Raji (cell line): ENCODE data around the gene MINAR2.

Source experiments
- POLR2A ChIP-seq: IDR thresholded peaks from 2 replicates; pipeline ENCODE4 v1.6.1; 2011; ENCODE audit warnings: low read depth, low read length, control low read depth; ENCODE audit not compliant: insufficient read depth

MINAR2 gene, protein sequence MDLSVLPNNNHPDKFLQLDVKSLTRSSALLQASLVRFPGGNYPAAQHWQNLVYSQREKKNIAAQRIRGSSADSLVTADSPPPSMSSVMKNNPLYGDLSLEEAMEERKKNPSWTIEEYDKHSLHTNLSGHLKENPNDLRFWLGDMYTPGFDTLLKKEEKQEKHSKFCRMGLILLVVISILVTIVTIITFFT

DNA sequence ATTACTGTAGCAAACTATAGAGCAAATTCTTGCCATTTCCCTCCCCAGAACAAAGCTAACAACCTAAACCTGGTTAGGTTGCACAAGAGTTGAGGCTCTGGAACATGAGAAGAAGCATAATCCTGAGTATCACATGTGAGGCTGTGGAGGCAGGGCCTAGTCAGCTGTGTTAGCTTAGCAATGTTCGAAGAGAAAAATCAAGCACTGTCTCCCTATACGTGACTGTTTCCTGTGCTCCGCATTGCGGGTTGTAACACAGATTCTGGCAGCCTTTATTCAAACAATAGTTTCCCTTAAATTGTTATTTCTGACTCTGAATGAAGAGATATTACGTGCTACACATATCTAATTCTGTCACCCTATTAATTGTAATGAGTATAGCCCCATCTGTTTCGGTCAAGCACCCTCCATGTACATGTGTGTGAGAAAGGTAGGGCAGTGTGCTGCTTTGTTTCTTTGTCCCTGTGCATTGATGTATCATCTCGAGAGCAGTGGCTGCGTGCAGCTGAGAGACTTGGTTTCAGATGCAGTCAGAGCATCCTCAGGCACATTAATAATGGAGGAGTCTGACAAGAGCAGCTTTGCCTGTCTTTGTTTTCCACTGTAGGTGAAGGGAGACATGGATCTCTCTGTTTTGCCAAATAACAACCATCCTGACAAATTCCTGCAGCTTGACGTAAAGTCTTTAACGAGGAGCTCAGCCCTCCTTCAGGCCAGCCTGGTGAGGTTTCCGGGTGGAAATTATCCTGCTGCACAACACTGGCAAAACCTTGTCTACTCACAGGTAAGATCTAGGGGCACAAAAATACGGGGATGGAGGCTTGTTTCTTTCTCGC, at the start of gene MINAR2:
Gene MINAR2 (plus strand): TSS at position 523 of the 836 bp plus-strand sequence. CDS start 97 bp downstream, at position 620.
- no peak for TF ChIP-seq POLR2A

DNA sequence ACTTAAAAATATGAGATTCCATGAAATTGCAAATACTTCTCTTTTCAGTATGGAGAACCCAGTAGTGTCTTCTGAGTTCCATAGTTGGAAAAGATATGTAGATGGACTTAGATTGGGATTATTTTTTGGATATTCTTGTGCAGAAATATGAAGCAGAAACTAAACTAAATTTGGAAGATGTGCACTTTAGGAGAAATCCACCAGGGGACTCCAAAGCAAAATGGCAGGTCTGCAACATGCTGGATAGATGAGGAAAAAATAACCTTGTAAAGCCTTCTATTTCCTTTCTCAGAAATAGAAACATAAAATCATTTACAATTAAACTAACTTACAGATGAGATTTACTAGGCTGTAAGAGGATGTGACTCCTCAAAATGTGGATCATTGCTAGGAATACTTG, 49.2 kb upstream of the MINAR2 start:
- no peak for TF ChIP-seq POLR2A

DNA sequence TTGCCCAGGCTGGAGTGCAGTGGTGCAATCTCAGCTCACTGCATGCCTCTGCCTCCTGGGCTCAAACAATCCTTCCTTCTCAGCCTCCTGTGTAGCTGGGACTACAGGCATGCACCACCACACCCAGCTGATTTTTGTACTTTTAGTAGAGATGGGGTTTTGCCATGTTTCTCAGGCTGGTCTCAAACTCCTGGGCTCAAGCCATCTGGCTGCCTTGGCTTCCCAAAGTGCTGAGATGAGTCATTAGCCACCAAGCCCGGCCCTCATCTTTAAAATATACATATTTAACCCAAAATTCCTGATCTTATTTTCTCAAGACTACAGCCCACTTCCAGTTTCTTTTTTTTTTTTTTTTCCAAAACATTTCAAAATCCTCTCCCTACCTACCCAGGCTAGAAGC, 31.7 kb upstream of the MINAR2 start:
- no peak for TF ChIP-seq POLR2A

DNA sequence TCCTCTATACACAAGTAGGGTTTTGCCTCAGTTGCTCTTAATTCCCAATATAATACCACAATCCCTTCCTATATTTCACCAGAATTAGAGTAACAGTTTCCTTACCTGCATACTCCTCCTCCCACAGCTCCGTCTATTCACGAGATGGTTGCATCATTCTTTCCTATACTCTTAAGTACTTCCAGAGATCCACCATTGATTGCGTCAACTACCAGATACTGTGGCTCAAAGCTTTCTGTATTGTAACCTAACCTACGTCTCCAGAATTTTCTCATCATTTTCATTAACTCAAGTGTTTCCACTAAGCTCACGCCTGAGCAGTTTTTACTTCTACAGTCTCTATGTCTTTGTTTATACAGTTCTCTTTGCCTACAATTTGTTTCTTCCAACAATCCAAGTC, 31.2 kb upstream of the MINAR2 start:
- TF ChIP-seq POLR2A, result no peak

DNA sequence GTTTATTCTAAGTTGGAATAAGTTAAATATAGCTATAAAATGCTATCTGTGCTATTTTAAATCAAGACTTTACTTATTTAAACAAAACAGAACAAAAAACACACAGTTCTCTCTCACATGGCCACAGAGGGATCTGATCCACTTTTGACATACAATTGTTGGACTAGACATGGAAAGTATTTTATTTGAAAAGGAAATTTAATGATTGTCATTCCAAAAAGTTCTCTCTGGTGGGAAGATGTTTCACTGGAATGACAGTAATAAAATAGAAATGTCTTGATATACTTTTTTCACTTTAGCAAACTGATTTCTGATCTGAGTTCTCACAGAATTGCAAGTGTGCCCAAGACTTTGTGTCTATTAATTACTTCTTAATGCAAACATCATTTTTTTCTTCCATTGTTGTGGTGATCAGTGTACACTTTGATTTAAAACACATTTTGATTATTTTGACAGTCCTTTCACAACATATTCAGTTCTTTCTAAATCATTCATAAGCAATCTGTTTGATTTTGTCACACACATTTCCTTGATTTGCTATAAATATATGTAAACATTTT, 30.1 kb upstream of the MINAR2 start:
- no peak for TF ChIP-seq POLR2A

DNA sequence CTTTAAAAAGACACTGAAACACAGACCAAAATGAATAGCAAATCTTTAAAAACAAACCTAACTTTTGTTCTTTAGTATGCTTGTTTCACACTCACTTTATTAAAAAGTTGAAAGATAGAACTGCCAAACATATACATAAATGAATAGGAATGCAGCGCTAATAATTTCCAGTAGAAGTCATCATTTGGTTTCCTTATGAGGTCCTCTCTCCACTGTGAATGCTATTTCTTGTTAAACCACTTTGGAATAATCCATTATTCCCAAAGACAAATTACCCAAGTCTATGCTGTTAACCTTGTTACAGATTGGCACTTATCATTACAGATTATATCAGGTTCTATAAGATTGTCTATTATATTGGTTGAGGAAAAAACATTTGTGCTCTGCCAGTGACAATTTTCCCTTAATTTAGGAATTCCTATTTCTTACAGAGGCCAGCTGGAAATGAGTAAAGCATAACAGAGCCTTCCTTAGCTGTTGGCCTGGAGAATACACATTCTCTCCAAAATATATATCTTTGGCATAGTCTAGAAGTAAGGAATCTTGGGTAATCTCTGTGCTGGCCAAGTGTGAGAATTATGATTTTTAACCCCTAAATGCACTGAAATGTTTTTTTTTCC, 29.3 kb upstream of the MINAR2 start:
- no peak for TF ChIP-seq POLR2A

DNA sequence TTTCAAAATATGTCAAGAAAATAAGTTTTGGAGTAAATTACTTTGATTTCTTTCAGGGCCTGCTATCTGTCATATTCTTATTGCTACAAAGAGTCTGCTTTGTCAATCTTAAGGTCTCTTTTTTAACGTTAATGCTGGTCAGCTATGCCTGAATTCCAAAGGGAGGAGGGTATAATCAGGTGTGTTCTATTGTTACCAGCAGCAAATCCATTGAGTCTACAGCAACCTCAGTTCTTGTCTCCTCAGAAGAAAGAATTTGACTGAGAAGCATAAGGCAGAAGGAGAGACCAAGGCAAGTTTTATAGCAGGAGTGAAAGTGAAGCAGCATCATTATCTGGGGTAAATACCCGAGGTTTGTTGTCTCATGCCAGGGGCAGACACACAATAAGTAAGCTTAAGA, 23.7 kb upstream of the MINAR2 start:
- no peak for TF ChIP-seq POLR2A

DNA sequence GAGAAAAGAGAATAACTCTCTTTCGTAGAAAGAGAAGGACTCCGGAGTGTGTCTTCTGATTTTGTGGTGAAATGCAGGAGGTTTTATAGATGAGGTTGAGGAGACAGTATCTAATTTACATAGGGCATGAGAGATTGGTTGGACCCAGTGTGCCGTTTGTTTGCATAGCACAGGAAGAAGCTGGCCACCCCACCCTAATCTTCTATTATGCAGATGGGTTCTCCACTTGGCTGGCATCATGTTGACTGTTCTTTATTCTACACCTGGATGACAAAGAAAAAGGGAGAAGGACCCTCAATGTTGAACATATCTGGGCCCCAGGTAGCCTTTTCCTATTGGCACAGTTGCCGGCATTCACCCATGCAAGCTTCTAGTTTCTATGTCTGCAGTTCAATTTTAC, 23.2 kb upstream of the MINAR2 start:
- no peak for TF ChIP-seq POLR2A

DNA sequence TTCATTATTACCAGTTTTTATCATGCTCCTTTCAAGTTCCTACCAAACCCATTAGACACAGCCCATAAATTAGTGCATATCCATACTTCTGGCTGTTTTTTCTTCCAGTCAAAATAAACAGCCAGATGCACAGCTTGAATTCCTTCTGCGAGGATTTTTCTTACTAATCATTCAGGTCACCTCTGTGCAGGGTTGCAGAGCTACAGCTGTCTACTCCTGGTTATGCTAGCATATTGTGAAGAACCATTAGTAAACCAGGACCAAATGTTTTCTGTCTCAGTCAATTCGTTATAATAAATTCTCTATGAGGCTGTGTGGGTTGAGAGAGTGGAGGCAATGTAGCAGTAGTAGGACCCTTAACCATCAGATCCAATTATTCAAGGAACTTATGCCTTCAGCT, 8.1 kb upstream of the MINAR2 start:
- no peak for TF ChIP-seq POLR2A

DNA sequence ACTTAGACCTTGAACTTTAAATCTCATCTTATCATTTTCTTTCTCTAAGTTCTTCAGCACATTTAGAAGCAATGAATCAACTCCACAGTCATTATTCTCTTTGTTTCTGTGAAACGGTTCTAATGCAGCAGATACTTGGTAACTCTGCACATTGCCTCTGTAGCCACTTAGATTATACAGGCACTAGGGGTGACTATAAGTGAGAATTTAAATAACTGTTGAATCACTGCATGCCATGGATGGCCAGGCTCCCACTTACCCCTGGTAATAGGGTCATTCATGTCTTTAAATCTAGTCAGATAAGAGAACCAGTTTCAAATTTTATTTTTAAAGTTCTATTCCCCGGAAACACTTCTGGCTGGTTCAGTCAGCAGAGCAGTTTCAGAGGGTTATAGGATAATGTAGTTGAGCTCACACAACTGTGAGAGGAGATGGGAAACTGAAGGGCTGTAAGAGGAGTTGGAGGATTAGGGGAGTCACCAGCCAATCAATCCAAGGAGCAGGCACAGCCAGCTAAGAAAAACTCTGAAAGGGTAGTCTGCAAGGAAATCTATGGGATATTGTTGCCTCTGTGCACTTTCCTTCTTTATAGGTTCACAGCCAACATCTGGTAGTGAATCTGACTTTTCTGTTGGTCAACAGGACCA, 4.2 kb upstream of the MINAR2 start:
- no peak for TF ChIP-seq POLR2A

DNA sequence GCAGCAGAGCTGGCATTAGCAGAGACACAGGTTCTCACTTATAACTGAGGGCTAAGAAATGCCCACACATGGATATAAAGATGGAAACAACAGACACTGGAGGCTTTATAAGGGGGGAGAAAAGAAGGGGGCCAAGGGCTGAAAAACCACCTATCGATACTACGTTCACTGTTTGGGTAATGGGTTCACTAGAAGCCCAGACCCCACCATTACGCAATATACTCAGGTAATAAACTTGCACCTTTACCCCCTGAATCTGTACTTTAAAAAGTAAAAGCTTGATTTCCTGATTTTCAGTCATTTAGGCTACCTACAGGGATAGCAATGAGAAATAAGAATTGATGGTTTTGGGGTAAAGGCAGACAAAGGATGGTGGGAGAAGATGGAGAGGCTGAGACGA, 1.9 kb upstream of the MINAR2 start:
- TF ChIP-seq POLR2A, result no peak

DNA sequence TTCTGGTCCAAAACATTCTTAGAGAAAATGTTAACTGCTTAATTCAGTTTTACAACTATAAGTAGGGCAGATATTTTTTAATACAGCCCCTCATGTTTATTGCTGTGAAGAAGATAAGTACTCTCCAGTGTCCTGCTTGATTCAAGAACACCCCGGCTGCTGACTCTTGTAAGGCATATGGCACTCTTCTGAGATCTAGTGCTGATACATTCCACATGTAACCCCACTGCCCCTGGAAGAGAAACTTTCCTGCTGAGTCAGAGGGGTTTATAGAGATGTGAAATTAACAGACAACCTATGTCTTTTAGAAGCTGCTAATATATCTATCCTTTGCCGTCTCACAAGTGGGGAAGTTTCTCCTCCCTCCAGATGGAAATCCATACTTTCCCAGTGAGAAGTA, 1.0 kb upstream of the MINAR2 start:
- no peak for TF ChIP-seq POLR2A

DNA sequence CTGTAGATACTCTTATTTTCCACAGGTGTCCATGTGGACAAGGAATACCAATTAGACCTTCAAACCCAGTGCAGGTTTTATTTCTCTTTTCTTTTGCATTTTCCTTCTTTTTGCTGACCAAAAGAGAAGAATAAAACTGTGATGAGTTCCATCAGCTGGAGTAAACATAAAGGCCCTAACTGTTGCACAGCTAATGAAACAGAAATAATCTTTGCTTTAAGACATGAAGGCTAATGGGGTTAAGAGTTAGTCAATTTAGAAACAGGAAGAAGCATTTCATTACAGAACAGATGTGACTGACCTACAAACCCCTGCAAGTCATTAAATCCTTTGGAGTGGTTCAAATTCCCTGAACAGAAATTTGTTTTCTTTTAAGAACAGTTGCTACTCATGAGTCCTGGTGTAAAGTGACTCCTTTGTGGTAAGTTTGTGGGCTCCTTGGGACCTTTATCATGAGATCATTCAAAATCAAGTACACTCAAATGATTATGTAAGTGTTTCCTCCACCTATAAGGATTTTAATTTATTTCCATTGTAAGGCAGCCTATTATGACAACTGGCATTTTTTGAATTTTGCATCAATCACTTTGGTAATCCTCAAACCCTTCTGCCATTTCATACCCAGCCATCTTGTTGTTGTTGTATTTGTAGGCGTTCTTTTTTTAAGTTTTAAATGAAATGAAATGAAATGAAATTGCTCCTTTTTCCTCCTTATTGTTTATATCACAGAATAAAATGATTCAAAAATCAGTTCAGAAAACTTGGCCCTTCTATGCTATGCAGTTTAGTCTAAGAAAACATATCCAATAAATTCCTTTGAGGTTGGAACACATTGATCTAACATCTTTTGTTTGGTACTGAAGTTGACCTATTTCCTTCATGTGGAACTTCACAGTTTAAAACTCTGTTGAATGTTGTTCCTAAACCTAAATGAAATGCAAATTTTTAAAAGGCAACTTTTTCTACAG, 1.3 kb downstream of the MINAR2 start:
- TF ChIP-seq POLR2A, result no peak

DNA sequence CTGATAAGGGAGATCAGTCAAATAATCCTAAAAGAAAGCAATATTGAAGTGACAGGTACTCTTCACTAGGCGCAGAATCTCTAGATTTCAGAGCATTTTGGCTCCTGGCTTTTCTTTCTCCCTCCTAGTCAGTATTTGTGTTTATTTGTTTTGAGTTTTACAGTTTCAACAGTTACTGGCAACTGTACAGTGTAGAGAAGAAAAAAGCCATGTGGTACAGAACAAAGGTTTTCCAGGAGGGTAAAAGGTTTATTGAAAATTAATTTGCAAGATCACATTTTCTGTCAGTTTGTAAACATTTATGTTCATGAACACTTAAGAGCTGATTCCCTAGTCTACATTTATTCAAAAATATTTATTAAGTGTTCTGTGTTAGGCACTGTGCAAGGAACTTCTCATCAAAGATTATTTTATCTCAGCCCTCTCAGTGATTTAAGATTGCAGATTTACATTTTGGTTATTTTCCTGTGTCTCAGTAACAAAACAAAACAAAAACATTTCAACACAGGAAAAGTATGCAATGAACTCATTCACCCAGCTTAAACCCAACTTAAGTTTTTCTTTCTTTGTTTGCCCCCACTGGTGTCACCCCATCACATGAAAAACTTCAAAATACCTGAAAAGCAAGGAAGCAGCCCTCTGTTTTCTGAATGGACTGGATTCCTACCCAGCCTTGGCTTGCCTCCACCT, 12.9 kb downstream of the MINAR2 start:
- no peak for TF ChIP-seq POLR2A
